Urothelium cell line (cell line): ENCODE data around the gene CYB5R3.
"Not testable (repeated sequence)": the region's sequence is repeated elsewhere in the genome, so short reads cannot be mapped to it uniquely, and the experiment has no call there.

ENCODE experiments used
- DNase-seq: peaks from one replicate; pipeline ENCODE4 v3.0.0; 2011; ENCODE audit warnings: low spot score, mixed read lengths
- FAIRE-seq: peaks from 2 replicates; lab custom pipeline; 2011; peaks lifted over from hg19 to GRCh38; lab: Jason Lieb, UNC

Gene CYB5R3

DNA sequence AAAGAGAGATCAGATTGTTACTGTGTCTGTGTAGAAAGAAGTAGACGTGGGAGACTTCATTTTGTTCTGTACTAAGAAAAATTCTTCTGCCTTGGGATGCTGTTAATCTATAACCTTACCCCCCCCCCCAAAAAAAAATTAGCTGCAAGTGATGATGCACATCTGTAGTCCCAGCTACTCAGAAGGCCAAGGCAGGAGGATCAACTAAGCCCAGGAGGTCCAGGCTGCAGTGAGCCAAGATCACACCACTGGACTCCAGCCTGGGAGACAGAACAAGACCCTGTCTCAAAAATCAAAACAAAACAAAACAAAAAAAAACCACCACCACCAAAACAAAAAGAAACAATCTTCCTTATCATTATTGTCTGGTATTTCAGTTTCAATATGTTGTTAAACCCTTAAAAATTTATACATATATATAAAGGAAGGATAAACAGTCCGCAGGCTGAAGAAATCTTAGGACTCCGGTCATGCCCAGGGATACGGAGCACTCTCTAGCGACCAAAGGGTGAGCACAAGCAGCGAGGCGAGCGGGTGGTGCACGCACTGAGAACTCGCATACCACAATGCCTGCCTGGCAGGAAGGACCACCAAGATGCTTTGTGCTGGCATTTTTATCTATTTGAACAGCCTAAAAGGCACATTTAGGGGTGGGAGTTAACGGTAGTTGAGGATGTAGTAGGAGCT lies 40.9 kb downstream of the CYB5R3 start:
- DNase-seq (no peak), FAIRE-seq (no peak)

DNA sequence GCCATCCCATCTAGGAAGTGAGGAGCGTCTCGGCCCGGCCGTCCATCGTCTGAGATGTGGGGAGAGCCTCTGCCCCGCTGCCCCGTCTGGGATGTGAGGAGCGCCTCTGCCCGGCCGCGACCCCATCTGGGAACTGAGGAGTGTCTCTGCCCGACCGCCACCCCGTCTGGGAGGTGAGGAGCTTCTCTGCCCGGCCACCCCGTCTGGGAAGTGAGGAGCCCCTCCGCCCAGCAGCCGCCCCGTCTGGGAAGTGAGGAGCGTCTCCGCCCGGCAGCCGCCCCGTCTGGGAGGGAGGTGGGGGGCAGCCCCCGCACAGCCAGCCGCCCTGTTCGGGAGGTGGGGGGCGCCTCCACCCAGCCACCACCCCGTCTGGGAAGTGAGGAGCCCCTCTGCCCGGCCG lies 41.6 kb downstream of the CYB5R3 start:
- not testable (repeated sequence) for FAIRE-seq, DNase-seq

DNA sequence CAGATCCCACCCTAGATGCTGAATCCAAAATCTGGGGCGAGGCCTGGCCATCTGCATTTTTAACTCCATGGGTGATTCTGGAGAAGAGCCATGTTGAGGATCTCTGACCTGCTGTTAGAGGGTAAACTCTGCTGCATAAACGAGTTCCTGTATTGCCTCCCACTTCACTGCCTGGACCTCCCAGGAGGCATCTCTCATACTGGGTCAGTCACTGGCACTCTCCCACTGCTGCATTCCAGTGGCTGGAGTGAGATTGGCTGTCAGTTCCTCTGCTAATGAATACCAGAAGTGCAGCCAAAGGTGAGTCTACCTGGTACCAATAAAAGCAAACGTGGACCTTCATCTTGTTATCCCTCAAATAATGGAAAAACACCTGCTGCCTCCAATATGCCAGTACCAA lies 44.8 kb downstream of the CYB5R3 start:
- no peak for FAIRE-seq
- no peak for DNase-seq

DNA sequence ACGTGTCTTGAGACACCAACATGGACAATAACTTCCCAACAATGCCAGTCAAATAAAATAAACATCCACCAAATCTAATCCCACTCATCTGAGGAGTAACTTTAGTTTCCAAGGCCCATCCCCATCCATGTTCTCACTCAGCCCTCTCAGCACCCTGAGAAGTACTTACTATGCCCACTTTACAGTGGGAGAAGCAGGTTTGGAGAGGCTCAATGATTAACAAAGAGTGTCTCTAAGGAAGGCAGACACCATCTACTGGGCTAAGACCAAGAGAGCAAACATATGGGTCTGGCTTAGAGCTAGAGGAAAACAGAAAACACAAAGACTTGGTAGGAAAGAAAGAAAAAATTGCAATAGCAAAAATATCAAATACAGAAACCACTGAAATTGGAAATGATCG lies 45.8 kb downstream of the CYB5R3 start:
- DNase-seq (no peak), FAIRE-seq (no peak)

DNA sequence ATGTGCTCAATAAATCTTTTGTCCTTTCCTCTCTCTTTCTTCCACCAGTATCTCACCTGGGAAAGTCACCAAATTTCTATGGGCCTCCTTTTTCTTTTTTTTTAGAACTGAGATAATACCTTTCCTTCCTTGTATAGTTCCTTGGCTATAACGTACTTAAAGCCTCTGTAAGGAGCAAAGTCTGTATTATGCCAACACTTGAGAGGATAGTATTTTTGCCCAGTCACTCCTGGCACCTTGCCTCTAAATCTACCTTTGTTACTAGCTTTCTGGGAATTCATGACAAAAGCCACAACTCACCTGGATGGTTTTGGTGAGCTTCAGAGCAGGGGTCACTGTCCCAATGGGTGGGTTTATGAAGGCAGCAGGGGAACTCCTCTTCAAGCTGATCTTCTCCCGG lies 46.7 kb downstream of the CYB5R3 start:
- no peak for DNase-seq
- FAIRE-seq = no peak

DNA sequence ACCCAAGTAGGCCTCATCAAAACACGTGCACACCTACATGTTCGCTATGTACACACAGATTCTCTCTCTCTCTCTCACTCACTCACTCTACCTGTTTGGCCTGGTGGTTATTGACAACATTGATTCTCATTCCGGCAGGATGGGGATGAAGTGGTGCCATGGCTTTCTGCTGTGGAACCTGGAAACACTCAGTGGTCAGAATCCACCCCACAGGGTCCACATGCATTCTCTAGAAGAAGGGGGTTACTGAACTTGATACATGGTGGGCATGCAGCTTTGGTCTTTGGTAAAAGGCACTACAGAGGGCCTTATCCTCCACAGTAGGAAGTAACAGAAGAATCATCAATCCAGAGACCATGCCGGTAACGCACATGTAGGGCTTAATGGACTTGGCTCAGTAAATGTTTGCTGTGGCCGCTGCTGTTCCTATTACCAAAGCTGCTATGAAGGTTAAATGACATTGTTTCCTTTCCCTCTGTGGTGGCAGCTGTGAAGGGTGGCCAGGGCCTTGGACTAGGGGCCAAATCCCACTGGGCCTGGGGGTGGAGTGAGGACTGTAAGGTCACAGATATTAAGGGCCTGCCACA lies 47.2 kb downstream of the CYB5R3 start:
- FAIRE-seq = no peak
- DNase-seq = no peak

DNA sequence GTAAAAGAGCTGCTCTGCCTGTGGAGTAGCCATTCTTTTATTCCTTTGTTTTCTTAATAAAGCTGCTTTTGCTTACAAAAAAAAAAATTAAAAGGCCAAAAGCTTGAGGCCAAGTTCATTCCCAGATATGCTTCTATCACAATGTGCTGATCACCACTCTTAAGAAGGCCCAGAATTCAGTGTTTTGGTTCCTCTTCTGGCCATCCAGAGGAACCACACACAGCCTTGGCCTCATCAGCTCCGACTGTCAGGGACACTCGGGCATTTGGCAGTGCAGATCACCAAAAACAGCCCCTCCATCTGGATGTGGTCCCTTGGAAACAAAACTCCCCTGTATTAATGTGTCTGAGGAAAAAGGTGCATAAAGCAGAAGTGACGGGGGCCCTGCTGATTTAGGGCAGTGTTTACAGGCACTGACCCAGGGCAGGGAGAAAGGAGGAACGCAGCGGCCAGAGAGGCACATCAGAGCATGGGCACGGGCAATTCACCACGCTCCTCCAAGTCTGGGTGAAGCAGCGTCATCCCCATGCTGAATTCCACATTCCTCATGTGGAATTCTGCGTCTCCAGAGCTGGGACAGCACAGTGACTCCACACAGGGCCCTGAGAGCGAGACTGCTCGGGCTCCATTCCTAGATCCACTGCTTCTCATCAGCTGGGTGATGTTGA lies 52.2 kb downstream of the CYB5R3 start:
- FAIRE-seq (no peak), DNase-seq (no peak)

DNA sequence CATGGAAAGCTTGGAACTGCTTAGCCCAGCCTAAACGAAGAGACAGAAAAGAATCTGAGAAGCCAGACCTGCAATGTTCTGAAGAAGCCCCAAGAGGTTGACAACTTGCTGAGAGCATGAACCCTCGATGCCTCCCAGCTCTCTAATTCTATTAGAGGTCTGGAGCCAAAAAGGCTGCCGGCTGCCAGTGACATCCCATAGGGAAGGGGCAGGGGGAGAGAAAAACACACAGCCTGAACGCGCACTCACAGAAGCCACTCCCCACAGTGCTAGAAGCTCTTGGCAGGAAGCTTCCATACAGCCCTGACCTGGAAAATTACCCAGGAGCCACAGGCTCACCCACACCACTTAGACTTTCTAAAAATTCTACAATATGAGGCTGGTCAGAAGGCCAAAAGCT lies 52.9 kb downstream of the CYB5R3 start:
- FAIRE-seq = no peak

DNA sequence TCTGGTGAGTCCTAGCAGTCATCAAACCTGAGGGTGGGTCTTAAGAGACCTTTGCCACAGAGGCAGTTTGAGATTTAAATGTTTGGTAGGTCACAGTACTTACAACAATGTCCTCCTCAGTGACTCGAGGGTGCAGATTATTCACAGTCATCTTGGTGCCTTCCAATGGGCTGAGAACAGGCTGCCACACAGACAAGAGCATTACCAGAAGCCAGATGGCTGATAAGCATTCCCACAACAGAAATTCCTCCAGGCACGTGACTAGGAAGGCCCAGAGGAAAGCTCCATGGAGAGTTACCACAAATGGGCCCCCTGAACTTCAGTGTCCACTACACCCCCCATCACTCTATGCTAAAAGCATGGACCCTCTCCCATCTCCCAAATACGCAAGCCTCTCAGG lies 53.8 kb downstream of the CYB5R3 start:
- DNase-seq (no peak), FAIRE-seq (no peak)

More for the DNA sequence above, 52.9 kb downstream of the CYB5R3 start:
- DNase-seq = no peak

DNA sequence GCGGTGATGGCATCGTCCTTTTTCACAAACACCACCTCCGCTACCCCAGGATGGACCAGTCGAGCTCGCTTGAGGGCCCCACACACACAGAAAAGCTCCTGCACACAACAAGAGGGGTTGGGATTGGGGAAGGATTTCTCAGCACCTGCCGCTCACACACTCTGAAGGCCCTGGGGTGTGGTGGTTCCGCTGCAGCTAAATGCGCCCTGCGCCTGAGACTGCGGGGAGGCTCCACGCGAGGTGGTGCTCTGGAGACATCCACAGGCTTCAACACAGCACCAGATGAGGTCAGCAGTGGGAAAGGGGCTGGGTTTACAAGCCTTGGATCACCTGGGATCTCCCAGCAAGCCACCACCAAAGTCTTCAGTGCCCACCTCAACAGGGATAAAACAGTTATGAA lies 57.2 kb downstream of the CYB5R3 start:
- FAIRE-seq = no peak
- DNase-seq = no peak

DNA sequence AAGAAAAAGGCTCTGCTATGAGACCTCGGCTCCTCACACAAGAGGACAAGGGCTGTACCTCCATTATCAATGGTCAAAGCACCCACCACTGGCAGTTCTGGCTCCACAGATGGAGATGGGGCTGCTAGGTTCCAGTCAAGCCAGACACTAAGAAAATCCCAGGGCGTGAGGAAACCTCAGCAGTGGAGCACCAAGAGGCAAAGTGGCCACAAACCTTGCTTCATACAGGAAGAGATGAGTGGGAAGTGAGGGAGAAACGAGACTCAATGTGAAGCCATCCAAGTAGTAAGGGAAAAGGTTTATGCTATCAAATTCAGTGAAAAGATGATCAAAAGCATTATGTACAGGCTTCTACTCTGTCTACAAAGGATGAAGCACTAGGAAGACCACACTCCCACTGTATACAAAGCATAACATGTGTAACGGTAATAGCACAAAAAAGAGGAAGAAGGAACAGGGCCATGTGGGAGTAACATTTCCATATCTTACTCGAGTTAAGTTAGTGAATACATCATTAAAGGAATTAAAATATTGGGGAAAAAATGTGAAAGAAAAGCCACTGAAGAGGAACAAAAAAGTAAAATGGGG lies 61.5 kb downstream of the CYB5R3 start:
- FAIRE-seq (no peak), DNase-seq (no peak)

DNA sequence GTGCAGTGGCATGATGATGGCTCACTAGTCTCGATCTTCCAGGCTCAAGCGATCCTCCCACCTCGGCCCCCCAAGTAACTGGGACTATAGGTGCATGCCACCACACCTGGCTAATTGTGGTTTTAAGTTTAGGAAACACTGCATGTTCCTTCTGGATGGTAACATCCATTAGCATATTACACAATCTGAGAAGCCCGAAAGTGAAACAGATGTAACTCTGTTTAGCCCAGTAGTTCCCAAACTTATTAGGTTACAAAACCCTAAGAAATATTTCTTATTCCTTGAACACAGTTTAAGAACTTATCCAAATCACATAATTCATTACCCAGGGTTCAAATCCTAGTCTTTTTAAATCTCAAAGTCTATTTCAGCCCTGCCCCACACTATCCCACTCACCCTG lies 62.8 kb downstream of the CYB5R3 start:
- DNase-seq = no peak
- no peak for FAIRE-seq

DNA sequence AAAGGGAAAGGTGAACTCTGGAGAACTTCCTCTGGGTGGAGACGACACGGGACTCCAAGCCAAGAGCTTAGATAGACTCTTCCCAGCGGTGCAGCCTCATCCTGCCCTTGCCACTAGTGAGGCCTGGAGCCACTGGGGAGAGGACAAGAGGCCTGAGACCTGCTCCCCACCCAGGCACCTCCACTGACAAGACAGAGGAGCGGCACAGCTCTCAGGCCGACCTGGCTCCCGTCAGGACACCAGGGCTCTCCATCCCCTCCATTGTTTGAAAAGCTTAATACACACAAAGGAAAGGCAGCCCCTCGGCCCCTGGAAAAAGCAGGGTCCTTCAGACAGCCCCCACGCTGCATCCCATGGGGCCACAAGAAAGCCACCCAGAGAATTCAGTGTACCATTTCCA lies 64.1 kb downstream of the CYB5R3 start:
- no peak for DNase-seq
- FAIRE-seq = no peak

DNA sequence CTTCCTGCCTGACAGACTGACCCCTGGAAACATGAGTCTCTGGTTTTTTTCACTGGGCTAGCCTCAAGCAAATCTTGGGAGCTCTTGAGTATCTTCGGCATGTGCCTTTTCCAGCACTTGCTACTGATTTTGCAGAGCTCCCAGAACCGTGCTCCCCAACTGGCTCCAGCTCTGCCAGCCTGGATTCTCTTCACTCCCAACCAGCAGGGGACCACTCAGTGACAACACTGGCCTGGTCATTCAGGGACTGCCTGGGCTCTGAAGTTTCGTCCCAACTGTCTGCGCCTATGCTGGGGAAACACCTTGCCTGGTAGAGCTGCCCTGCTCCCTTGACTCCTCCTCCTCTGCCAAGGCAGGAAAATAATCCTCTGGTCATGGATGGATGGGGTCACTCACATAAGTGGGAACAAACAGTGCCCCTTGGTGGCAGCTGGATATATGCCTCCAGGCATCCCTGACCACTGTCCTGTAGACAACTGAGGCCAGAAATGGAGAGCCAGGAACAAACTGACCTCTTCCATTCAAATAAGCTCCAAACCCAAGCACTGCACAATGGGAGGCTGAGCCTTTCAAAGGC lies 64.7 kb downstream of the CYB5R3 start:
- DNase-seq (no peak), FAIRE-seq (no peak)

DNA sequence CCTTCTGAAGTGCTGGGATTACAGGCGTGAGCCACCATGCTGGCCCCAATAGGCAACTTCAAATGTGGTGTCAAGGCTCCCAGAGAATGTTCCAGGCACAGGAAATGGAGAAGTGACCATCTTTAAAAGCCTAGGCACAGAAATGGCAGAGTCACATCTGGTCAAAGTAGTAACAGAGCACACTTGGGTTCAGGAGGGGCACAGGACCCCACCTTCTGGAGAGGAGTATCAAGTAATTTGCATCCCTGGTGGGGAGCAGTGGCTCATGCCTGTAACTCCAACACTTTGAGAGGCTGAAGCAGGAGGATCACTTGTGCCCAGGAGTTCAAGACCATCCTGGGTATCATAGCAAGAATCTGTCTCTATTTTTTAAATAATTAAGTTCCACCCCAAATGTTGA lies 66.2 kb downstream of the CYB5R3 start:
- no peak for DNase-seq
- no peak for FAIRE-seq

DNA sequence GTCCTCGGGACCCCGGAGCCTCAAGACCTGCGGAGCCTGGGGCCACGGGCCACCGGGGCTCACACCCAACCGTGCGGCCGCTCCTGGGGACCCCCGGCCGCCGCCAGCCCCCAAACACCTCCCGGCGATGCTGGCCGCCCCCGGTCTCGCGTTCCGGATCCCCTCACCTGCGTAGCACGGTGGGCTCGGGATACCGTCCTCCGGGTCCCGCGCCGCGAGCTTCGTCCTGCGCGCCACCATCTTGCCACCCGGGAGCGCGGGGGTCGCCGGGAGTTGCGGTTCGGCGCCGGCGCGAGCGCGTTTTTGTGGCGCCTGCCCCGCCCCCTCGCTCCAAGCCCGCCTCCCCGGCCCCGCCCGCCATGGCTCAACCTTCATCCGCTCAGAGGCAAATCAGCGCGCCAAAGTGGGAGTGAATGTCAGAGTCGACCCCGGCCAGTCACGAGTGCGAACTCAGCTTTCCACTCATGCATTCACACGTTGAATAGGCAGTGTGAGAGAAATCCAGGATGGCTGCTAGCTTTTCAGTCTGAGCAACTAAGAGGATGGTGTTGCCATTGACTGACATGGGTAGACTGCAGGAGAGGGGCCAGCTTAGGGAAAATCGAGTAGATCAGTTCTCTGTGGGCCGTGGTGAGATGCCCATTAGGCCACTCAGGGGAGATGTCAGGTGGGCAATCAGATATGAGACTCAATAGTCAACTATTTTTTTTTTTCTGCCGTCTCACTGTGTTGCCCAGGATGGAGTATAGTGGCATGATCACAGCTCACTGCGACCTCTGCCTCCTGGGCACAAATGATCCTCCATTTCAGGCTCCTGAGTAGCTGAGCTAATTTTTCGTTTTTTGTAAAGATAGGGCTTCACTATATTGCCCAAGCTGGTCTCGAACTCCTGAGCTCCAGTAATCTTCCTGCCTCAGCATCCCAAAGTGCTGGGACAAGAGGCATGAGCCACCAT lies 67.2 kb downstream of the CYB5R3 start:
- peak; percentile 75 for FAIRE-seq
- peak; percentile 88 for DNase-seq

DNA sequence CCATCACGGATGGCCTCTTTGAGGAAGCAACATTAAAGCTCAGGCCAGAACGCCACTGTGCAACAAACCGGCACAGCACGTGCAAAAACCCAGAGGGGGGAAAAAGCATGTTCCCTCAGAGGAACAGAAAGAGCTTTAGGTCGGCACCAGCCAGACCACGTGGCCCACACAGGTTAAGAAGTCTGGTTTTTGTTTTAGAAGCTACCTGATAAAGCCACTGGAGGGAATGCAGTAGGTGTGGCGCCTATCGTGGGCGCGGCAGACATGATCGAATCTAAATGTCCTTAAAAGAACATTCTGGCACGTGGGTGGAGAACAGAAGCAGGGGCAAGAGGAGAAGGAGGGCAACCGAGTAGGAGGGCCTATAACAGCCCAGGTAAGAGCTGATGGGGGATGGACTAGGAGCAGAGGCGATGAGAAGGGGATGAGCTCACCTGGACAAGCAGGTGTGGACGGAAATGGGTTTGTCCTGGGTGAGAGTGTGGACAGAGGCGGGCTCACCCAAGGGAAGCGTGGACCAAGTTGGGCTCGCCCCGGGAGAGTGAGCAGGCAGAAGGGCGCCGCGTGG lies 67.9 kb downstream of the CYB5R3 start:
- FAIRE-seq = peak; percentile 77
- not testable (repeated sequence) for DNase-seq

DNA sequence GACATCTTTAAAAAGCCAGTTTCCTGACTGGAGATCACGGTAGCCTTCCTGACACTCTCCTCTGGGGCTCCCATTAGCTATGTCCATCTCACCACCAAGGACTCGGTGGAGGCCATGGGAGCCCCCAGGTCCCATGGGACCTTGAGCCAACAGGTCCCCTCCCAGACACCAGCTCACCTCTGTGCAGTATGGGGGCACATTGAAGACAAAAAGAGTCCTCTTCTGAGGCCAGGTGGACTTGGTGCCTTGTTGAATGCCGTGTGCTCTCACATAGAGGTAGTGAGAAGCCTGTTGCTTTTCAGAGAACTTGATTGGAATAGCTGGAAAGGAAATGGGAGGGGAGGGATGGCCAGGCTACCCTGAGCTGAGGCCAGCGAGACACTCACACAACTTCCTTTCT lies 69.2 kb downstream of the CYB5R3 start:
- not testable (repeated sequence) for FAIRE-seq, DNase-seq

DNA sequence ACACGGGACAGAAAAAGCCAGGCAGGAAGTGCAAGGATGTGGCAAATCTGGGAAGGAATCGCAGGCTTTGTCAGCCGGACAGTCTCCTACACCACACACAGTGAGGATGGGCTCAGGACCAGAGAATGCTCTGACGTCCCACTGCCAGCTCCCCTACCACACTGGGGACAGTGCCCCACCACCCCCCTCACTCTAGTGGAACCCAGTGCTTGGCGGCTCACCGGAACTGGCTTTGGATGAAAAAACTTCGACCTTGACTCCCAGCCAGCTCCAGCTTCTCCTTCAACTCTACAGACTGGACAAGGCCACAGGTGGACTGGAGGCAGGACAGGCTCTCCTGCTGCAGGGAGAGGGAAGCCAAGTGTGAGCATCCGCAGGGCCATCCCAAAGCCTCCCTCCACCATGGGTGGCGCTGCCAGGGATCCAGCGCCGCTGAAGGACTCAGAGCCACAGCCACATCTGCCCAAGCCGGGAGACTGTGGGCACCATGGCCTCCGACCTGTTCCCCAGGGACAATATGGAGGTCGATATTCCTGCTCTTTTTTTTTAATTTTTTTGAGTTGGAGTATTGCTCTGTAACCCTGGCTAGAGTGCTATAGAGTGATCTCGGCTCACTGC lies 71.5 kb downstream of the CYB5R3 start:
- FAIRE-seq = no peak

DNA sequence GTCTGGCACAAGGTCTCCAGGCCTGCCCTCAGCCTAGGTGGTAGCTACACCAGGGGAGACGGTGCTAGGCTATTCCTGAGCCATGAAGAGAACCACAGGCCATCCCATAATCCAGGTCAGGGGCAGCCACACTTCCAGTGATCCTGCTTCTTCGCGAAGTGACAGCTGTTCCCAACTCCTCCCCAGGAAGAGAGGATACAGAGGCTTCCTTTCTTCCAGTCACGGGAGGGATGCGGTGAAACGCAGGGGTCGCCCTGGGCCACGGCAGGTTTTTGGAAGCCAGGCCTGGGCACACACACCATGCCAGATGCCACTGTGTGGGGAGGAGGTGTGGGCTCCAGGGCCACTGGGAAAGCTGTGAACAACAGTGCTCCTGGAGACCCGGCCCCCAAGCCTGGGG lies 72.1 kb downstream of the CYB5R3 start:
- not testable (repeated sequence) for FAIRE-seq

More for the DNA sequence above, 71.5 kb downstream of the CYB5R3 start:
- no peak for DNase-seq

More for the DNA sequence above, 72.1 kb downstream of the CYB5R3 start:
- DNase-seq = not testable (repeated sequence)
